Gastrocnemius medialis (tissue), 4 donors: ENCODE data around the gene DGKZ. TPM values are rescaled to one million over a fixed set of nuclear protein-coding genes. Genes with fewer than 3 reads are reported as not detected.

ENCODE experiments used
- ATAC-seq, 2 donors: fragments of 150-250 bp; one replicate each; pipeline ENCODE4 v1.9.1; 2016
- DNase-seq, 2 donors: peaks; one replicate each; pipeline ENCODE4 v3.0.0-alpha.2; 2019
- H3K27ac ChIP-seq, 4 donors: fragments of 200-600 bp; sonication (generic); 1 replicate in 1 of 4; 2 replicates in 3 of 4; pipeline ENCODE4 v1.5.1; 2016 to 2018; ENCODE audit warnings: mild to moderate bottlenecking in 2 of 4, moderate library complexity in 1 of 4
- H3K27me3 ChIP-seq, 3 donors: fragments of 200-600 bp; sonication (generic) in 2 of 3; 1 replicate in 1 of 3; 2 replicates in 2 of 3; pipeline versions ENCODE4 v1.5.1 to v1.6.0; 2016 to 2019; ENCODE audit warnings: mild to moderate bottlenecking in 1 of 3, moderate library complexity in 1 of 3
- H3K36me3 ChIP-seq, 2 donors: fragments of 200-600 bp; sonication (generic) in 1 of 2; one replicate each; pipeline ENCODE4 v1.5.1; 2017 to 2018
- H3K4me1 ChIP-seq, 2 donors: fragments of 200-600 bp; sonication (generic) in 1 of 2; one replicate each; pipeline ENCODE4 v1.5.1; 2016 to 2017; ENCODE audit warnings: mild to moderate bottlenecking in 2 of 2
- H3K4me3 ChIP-seq, 4 donors: fragments of 200-600 bp; sonication (generic) in 3 of 4; 1 replicate in 1 of 4; 2 replicates in 3 of 4; pipeline ENCODE4 v1.5.1; 2016 to 2019; ENCODE audit warnings: mild to moderate bottlenecking in 2 of 4
- H3K9me3 ChIP-seq, 3 donors: fragments of 200-600 bp; sonication (generic) in 2 of 3; 1 replicate in 1 of 3; 2 replicates in 2 of 3; pipeline ENCODE4 v1.5.1; 2016 to 2019
- CTCF ChIP-seq, 5 experiments: fragments of 450-650 bp in 3 of 5; fragments of 200-600 bp in 2 of 5; sonication (generic) in 2 of 5; IDR thresholded peaks in 4 of 5; conservative IDR thresholded peaks in 1 of 5; 1 replicate in 4 of 5; 2 replicates in 1 of 5; pipeline ENCODE4 v1.5.1; 2016 to 2019; ENCODE audit warnings: antibody characterized with exemption in 5 of 5, mild to moderate bottlenecking in 3 of 5, moderate library complexity in 3 of 5
- POLR2A ChIP-seq, 2 donors: fragments of 450-650 bp; IDR thresholded peaks; one replicate each; pipeline ENCODE4 v1.6.1; 2017; ENCODE audit warnings: antibody characterized with exemption in 2 of 2, mild to moderate bottlenecking in 2 of 2, moderate library complexity in 2 of 2
- in situ Hi-C, 4 donors: fragments of 200-750 bp; cut with MboI; loops; one replicate each; pipeline versions ENCODE4 v1.15.0 to v1.8.0; 2017; ENCODE audit warnings: low sequenced_read_pairs in 4 of 4
- intact Hi-C: fragments of 100-400 bp; cut with DNase I; formaldehyde crosslinking; loops from one replicate; pipeline ENCODE4 v1.15.1; 2023; ENCODE audit warnings: low total_unique reads
- total RNA-seq, 4 donors: library from RNA; depleted of rRNA; stranded (reverse); fragments of >200 nt; gene quantifications; one replicate each; pipeline versions ENCODE4 v1.1.0 to v1.2.3, GENCODE V29; 2016

The DGKZ gene
- total RNA-seq, 4 donors from 2014 or later: 127 to 155 (median 131) TPM

GRCh38 chr11:46307369-46307768 lies 39.9 kb upstream of the DGKZ start:
- intact Hi-C loops: loop anchor here (10.0 kb wide), 1 partner anchor 343 kb away; no protein-coding TSS in a partner anchor
- H3K4me1 ChIP-seq: no peaks in the 10 kb centered on the region
- no peak for ATAC-seq

GRCh38 chr11:46307785-46308341 lies 39.4 kb upstream of the DGKZ start:
- Histone ChIP-seq H3K4me1 (no peaks in the 10 kb centered on the region), H3K27ac (no peak overlapping the region), H3K27me3 (no peaks in the 10 kb centered on the region), H3K36me3 (no peaks in the 10 kb centered on the region), H3K4me3 (no peak overlapping the region), H3K9me3 (no peaks in the 10 kb centered on the region)
- no peak for TF ChIP-seq POLR2A (IDR thresholded peaks at IDR 0.05)
- TF ChIP-seq CTCF (IDR thresholded peaks at IDR 0.05 in 4 of 5, conservative IDR thresholded peaks at IDR 0.05 in 1 of 5): no peak
- intact Hi-C loops (loop anchor here (1.0 to 10.0 kb wide), 2 partner anchors 69 to 343 kb away; no protein-coding TSS in a partner anchor), in situ Hi-C loops (loop anchor here in 1 of 4 donors (25.0 kb wide), 1 partner anchor 346 kb away; no protein-coding TSS in a partner anchor)
- DNase-seq (no peak), ATAC-seq (no peak)

More at GRCh38 chr11:46307369-46307768, 39.9 kb upstream of the DGKZ start:
- no peak for DNase-seq
- TF ChIP-seq POLR2A (IDR thresholded peaks at IDR 0.05) (no peak), CTCF (IDR thresholded peaks at IDR 0.05 in 4 of 5, conservative IDR thresholded peaks at IDR 0.05 in 1 of 5) (no peak)
- Histone ChIP-seq H3K4me3 (no peak overlapping the region), H3K27me3 (no peaks in the 10 kb centered on the region), H3K36me3 (no peaks in the 10 kb centered on the region), H3K9me3 (no peaks in the 10 kb centered on the region), H3K27ac (no peak overlapping the region)
- in situ Hi-C loops: loop anchor here in 1 of 4 donors (25.0 kb wide), 1 partner anchor 345 kb away; no protein-coding TSS in a partner anchor

- no peaks in the 10 kb centered on the region for H3K9me3 ChIP-seq
- in situ Hi-C loops: loop anchor here in 1 of 4 donors (25.0 kb wide), 1 partner anchor 347 kb away; no protein-coding TSS in a partner anchor
Measured at GRCh38 chr11:46308631-46309419, 38.4 kb upstream of the DGKZ start.

GRCh38 chr11:46309814-46310259 lies 37.4 kb upstream of the DGKZ start:
- TF ChIP-seq POLR2A (IDR thresholded peaks at IDR 0.05): no peak
- no peak for TF ChIP-seq CTCF (IDR thresholded peaks at IDR 0.05 in 4 of 5, conservative IDR thresholded peaks at IDR 0.05 in 1 of 5)
- H3K27me3 ChIP-seq: no peaks in the 10 kb centered on the region
- in situ Hi-C loops (loop anchor here (5.0 to 25.0 kb wide), 3 partner anchors 68 to 348 kb away; partner anchors contain the start of gene PHF21A (in 1 of the 4)), intact Hi-C loops (loop anchor here (10.0 kb wide), 1 partner anchor 345 kb away; no protein-coding TSS in a partner anchor)
- H3K36me3 ChIP-seq: no peaks in the 10 kb centered on the region
- ATAC-seq (no peak), DNase-seq (no peak)
- no peak overlapping the region for H3K4me3 ChIP-seq
- no peaks in the 10 kb centered on the region for H3K9me3 ChIP-seq
- H3K27ac ChIP-seq: no peak overlapping the region
- H3K4me1 ChIP-seq: no peaks in the 10 kb centered on the region

More at GRCh38 chr11:46308631-46309419, 38.4 kb upstream of the DGKZ start:
- Histone ChIP-seq H3K27ac (no peak overlapping the region), H3K27me3 (no peaks in the 10 kb centered on the region), H3K36me3 (no peaks in the 10 kb centered on the region), H3K4me3 (no peak overlapping the region), H3K4me1 (no peaks in the 10 kb centered on the region)
- ATAC-seq (peak; percentile 80 to 81), DNase-seq (peak; percentile 43 to 66)
- TF ChIP-seq CTCF (IDR thresholded peaks at IDR 0.05 in 4 of 5, conservative IDR thresholded peaks at IDR 0.05 in 1 of 5) (peak; percentile 85 to 92 (median 90)), POLR2A (IDR thresholded peaks at IDR 0.05) (no peak)
- intact Hi-C loops: loop anchor here (1.0 to 10.0 kb wide), 2 partner anchors 70 to 344 kb away; no protein-coding TSS in a partner anchor
